Activated naive CD4-positive, alpha-beta T cell treated with anti-CD3 and anti-CD28 coated beads, Interleukin-2, amount 50 U/mL, for 16 hours (primary cell): Measurements from ENCODE around the gene SHROOM2.

Source experiments
- DNase-seq: peaks from one replicate; pipeline ENCODE4 v3.0.0-alpha.2; 2020

Gene SHROOM2

DNA sequence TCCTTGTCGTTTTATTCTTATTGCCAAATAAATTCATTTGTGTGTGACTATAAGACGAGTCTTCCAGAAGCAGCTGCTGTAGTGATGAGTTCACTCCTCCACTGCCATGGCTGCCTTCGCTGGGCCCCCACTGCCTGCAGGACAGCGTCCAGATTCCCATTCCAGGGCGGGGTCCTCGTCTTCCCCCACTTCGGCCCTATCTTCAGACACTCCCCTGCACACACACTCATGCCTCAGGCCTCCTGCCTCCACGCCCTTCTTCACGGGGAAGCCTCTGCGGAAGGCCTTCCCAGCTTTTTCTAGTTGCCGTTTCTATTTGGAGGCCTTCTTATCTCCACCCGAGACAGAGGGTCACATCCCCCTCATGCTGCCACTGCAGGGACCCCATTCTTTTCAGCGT, 80.4 kb downstream of the SHROOM2 start:
- DNase-seq, result no peak

DNA sequence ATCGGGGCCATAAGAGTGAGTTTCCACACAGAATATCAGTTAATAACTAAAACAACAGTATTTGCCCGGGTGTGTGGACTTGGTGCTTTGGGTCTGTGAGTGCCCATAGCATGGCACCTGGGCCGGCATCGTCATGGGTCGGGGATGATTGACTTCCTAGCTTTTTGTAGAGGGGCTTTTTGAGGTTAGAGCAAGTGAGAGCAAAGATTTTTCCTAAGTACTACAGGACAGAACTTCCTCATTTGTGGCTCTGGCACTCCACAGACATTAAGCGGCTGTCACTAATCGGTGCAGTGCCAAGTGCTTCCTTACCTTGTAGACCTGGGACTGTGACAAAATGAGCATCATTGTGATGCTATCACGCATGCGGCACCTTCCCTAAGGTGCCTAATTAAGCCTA, 81.0 kb downstream of the SHROOM2 start:
- DNase-seq, result no peak

DNA sequence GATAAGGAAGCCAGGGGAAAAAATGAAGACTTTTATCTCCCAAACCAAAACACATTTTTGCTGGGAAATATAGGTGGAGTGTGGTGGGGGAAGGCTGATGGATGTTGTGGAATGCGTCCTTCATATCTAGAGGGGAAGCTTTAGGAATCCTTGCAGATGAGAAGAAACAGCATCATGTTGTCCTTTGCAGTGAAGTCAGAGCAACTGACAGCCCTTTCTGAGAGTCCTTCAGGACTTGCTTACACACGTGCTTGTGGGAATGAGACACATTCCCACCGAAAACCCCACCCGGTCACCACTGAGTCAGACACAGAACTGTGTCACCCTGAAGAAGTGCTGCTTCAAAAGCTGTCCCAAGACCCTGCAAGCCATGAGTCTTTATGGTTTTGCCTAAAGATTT, 81.5 kb downstream of the SHROOM2 start:
- no peak for DNase-seq

DNA sequence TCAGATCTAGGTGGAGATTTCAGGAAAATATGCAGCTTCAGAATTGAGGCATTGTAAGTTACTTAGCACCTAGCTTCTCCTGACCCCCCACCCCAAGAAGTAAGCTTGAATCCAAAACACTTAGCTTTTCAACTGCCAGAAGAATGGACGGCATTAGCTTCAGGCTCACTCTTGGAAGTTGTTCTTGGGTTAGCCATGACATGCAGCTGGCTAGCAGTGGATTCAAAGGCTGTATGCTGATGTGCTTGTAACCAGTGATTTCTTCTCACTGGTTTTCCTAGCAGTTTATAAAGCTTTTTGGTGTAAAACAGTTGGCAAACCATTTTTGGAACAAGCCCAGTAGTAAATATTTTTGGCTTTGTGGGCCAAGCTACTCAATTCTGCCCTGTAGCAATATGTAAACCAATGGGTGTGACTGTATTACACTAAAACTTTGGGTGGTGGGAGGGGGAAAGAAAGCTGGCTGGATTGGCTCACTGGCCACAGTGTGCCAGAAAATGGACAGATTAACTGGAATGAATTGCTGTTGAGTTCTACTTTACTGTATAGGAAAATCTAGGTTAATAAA, 85.6 kb downstream of the SHROOM2 start:
- no peak for DNase-seq

DNA sequence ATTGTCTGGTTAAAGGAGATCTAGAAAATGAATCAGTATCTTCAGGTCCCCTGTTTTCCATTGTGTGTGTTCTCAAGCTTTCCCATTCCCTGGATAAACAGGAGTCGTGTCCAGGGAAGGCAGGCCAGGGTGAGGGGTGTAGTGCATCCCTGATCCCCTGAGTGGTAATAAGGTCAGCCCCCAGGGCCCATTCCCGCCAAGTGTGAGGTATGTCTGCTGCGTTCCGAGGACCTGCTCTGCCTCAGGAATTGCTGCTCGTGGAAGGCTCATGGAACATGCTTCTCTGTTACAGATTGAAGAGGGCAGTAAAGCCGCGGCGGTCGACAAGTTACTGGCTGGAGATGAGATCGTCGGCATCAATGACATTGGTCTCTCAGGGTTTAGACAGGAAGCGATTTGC, 87.1 kb downstream of the SHROOM2 start:
- no peak for DNase-seq

DNA sequence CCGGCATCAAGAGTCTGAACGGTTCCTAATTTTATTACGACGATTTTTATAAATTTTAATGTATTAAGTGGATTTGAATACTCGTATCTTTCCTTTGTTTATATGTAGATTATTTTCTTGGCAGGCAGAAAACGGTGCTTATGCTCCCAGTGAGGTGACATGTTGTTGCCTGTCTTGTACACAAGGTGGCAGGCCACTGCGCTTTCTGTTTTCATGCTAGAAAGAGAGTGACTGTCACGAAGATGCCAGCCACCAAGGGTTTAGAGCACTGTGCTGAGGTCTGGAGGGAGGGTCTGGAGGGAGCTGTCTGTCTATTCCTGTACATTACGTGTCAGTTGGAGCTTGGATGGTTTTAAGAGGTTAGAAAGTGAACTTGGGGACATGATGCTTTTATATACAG, 87.7 kb downstream of the SHROOM2 start:
- peak; percentile 43 for DNase-seq

DNA sequence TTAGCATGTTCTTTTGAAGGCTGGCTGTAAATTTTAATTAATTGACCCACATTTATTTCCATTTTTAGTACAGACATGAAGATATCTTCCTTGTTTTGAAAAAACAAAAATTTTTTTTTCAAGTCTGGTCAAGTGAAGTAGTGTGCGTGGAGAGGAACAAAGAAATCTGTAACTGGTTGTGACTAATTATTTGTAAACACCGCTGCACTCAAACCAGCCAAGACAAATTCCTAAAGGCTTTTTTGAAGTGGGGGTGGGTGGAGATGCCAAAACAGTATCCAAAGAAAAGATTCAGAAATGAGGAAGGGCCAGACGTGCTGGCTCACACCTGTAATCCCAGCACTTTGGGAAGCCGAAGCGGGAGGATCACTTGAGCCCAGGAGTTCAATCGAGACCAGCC, 88.3 kb downstream of the SHROOM2 start:
- DNase-seq, result no peak

DNA sequence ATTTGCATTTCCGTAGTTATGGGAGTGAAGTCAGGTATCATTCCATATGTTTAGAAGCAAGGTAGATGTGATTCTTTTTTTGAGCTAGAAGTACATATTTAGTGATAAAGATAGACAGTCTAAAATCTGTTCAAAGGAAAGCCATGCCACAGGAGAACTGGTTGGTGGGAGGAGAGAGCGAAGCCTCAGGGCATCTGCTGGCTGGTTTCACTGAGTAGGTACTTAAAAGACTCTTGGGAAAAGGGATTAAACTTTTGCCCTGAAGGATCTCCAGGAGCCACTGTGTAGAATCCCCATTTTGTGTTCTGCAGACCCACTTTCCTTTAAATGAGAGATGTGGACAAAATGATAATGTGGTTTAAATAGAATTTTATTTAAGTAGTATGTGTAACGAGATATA, 89.6 kb downstream of the SHROOM2 start:
- DNase-seq, result no peak

DNA sequence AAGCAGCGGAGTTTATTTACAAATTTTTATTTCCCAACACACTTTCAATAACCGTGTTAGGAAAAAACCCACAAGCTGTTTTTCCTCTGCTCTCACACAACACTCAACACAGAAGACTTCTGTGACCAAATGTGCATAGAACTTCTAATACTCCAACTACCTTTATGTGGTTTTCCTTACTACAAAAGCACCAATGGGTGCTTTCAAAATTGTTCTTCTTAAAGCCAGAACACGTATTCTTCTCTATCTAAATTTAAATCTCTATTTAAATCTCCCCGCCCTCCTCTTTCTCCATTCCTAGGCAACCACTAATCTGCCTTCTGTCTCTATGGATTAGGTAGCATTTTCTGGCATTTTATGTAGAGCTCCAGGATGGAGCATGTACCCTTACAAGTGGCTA, 90.0 kb downstream of the SHROOM2 start:
- DNase-seq, result no peak

DNA sequence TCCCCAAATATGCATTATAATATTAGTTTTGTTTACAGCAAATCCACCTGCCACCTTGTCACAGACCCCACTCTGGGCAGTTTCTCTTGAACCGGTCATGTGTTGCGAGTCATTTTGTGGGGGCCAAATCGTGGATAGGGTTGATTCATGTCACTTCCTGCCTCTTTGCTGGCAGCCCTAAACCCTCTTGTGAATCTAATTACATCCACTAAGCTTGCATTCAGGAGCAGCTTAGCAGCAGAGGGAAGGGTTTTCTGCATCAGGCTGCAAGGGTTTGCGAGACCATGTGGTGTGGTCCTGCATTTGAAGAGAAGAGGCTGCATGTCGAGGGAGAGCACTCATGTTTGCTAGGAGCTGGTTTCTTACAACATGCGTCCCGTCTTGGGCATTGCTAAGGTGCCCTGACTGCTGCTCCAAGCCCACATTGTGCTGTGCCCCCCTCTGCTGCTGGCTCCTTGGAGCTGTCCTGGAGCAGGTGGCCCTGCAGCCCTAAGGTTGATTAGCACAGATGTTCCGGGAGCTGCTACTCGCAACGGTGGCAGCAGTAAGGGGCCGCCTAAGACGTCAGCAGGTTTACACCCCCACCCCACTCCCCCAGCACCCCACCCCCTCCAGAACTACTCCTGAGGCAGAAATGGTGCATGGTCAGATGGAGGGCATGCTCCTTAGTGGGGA, 92.1 kb downstream of the SHROOM2 start:
- no peak for DNase-seq

DNA sequence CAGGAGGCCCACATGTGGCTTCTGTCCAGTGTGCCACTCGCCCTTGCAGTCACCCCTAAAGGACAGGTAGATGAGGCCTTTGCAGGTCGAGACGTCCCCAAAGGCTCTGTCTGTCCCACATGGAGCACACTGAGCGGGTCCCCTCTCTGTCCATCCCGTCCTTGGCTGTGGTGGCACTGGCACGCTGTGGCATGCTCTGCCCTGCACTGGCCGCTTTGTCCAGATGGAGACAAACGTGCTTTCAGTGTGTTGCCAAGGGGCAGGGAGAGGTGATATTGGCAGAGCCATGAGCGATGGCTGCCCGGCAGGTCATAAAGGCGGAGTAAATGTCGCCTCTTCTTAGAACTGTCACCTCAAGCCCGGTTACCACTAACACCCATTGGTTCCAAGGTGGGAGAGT, 94.0 kb downstream of the SHROOM2 start:
- DNase-seq, result no peak

DNA sequence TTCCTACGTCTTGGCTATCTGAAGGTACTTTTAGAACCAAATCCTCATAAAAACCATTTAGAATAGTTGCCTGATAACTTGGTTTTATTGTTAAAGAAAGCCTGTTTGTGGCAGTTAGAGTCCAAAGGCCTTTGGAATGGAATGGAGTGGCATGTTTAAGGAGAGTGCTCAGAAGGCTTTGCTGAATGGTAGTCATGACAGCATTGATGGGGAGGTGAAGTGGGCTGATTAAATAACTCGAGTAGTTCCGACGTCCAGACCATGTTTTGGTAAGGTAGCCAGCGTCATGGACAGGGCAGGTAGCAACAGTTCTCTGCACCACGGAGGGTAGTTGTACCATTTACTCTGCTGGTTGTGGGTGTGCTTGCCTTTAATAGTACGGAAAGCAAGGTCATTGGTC, 94.6 kb downstream of the SHROOM2 start:
- no peak for DNase-seq

DNA sequence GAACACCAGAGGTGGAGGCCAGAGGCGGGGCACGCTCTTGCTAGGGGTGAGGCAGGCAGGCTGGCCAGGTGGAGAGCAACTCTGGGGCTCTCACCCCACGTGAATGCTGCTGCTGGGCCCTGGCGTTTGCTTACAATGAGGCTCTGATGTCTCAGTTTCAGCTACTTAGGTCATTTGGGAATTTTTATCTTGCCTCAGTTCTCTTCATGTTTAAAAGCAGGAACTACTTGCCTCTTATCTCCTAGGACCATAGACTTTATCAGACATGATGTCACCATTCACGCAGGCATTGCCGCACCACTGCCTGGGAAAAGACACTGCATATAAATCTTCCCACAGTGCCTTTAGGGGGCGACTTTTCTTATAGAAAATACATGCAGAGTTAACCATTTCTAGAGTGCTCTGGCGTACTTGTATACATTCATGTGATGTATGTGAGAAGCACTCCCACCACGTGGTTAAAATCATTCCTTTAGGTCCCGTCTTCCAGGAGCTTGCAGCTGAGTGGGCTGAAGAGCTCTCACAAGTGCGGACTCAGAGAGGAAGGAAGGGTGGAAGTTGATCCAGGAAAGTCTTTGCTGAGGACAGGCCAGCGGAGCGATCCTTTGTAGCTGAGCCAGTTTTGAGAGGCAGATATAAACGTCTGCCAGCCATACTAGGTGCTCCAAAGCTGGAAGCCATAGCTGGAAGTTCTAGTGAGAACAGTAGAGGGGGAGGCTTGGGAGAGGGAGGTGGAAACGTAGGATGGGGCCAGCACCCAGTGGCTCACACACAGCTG, 96.6 kb downstream of the SHROOM2 start:
- no peak for DNase-seq

DNA sequence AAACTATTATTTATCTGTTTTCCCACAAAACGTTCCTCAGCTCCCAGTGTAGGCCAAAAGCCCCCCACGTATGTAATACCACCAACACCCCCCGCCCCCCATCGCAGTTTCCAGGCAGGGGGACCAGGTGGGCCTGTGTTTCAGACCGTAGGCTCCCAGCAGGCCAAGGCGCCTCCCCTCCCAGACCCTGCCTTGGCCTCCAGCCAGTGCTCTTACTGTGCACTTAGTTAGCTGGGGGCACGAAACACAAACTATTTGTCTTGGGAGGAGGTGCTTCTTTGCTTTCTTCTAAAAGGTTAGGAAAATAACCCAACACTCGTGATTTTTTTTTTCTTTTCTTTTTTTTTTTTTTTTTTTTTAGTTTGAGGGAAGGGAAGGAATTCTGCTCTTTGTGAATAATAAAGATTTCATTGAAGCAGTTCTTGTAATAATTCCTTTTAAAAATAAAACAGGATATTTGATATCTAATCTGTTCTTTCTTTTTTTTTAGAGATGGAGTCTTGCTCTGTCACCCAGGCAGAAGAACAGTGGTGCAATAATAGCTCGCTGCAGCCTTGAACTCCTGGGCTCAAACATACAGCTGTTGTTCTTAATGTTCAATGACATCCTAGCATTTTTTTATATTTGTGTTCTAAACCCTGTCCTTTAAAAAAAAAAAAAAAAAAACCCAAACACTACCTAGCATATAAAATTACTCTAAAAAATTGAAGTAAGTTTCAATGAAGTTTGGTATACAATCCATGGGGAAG, 98.0 kb downstream of the SHROOM2 start:
- DNase-seq, result no peak

DNA sequence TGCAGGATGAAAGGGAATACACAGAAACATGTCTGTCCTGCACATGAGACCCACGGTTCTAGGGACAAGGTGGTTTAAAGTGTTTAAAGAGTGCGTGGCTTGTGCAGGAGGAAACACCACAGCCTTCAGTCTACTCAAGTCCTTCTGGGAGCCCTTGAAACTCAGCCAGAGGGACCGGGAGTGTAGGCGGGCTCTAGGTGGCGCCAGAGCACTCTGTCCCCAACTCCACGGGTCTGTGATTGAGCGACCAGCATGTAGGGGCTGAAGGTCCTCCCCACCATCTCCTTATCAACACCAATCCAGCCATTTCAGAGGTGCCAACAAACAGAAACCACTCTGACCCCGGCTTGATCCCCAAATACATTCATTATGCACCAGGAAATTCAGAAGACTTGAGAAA, 98.9 kb downstream of the SHROOM2 start:
- peak; percentile 50 for DNase-seq

DNA sequence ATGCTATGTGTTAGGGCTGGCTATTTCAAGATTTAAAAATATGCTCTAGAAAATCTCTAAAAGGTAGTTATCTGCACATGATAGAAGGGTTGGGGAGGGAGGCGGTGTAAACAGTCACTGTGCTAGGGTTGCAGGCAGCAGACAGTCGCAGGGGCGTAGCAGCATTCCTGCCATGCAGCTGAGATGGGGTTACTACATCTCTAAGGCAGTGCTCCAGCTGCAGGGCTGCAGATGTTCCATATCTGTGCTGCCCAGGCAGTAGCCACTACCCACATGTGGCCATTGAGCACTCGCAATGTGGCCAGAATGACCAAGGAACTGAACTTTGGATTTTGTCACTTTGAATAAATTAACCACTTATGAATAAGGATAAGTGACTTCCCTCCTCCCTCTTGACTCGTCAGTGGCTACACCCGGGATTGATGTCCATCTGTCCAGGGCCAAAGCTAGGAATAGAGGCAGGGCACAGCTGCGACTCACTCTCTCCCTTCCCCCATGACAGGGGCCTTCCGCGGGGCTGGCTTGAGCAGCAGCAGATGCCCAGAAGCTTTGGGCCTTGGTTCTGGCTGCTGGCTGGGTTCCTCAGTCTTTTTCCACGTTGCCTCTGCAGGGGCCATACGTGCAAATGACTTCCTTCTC, 101.5 kb downstream of the SHROOM2 start:
- DNase-seq, result no peak

DNA sequence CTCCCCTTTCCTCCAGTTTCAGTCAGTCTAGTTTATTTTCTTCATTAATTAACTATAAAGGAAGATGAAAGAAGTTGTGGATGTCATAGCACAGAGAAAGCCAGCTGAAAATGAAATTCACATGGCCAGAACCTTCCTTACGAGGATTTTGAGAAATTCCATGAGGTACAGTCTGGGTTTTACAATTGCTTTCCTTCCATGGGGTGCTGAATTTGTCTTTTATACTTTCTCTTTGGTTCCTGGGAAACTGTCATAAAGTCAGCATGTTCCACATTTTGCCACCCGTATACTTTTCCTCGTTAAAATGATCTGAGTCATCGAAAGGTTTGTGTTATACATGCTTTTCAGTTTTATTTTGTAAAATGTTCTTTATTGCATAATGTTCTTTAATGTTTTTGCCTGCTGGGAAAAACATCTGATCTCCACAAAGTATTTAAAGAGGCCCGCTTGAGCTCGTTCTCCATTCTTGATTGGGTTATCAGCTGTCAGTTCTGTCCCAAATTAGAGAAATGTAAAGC, 102.8 kb downstream of the SHROOM2 start:
- no peak for DNase-seq

DNA sequence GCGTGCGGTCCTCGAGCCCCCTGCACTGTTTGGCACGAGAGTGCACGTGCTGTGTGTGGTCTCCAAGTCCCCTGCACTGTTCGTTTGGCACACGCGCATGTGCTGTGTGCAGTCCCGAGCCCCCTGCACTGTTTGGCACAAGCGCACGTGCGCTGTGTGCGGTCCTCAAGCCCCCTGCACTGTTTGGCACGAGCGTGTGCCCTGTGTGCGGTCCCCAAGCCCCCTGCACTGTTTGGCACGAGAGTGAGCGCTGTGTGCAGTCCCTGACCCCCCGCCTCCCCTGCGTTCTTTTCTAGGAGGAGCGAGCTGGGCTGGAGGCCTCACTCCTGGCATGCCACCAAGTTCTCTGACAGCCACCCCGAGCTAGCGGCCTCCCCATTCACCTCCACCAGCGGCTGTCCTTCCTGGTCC, 104.5 kb downstream of the SHROOM2 start:
- DNase-seq, result no peak

DNA sequence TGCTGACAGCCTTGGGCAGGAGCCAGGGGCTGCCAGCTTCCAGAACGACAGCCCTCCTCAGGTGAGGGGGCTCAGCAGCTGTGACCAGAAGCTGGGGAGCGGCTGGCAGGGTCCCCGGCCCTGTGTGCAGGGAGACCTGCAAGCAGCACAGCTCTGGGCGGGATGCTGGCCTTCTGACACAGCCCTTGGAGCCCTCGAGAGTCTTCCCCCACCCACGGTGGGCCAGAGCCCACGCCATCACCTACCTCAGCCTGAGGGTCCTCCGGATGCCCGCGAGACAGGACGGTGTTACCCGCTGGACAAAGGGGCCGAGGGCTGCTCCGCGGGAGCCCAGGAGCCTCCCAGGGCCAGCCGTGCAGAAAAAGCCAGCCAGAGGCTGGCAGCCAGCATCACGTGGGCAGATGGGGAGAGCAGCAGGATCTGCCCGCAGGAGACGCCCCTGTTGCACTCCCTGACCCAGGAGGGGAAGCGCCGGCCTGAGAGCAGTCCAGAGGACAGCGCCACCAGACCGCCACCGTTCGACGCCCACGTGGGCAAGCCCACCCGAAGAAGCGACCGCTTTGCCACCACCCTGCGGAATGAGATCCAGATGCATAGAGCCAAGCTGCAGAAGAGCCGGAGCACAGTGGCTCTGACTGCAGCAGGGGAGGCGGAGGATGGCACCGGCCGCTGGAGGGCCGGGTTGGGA, 109.1 kb downstream of the SHROOM2 start:
- DNase-seq, result no peak

DNA sequence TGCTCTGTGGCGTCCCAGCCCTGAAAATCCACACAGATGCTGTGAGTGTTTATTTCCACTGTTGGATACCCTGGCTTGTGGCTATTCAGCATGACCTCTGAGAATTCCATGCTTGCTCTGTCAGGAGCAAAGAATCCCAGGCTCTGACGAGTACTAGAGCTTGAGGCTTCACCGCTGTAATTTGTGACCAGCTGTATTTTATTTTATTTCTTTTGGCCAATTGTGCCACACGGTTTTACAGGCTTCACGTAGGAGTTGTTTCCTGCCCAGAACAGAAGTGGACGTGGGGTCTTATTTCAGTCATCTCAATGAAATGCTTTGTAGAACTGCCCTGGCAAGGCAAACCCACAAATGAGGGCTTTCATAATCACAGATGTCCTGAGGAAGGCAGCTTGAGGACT, 111.5 kb downstream of the SHROOM2 start:
- DNase-seq, result no peak

DNA sequence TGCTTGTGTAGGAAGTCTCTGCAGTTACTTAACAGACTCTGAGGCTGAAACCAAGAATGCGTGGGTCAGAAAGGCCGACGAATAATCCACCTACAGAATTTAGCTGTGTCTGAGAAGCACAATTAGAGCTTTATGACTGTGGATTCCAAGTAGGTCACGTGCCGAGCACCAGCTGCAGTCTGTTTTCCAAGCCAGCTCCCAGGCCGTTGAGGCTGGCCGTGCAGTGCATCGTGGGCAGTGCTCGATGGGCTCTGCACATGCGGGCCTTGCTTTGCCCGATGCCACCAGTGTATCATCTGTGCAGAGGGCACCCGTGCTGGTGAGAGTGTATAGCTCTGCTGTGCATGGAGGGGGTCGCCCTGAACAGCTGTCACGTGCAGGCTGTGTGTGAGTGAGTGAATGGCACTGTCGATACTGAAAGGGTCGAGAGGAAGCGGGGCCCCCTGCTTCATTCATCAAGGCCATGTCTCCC, 113.4 kb downstream of the SHROOM2 start:
- peak; percentile 10 for DNase-seq

DNA sequence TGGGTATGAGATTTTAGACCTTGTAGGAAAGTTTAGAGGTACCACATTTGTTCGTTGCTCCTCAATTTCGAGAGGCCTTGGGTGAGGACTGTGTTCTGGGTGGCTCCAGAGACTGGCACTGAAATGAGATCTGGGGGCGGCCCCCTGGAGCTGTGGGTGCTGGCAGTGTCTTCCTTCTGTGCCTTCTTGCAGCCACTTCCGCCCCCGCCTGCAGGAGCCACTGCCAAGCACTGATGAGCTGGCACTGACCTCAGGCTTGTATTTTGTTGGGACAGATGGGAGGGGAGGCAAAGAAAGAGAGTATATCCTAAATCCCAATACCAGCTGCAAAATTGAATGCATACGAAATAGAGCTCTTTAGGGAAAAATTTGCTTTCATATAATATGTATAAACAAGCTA, 116.4 kb downstream of the SHROOM2 start:
- no peak for DNase-seq
